Common myeloid progenitor, CD34-positive (primary cell): ENCODE data around the gene SLC25A6.

ENCODE experiments used
- CTCF ChIA-PET: fragments of 350-600 bp; sonication (Branson Sonifier 250); formaldehyde crosslinking; loops from one replicate; lab custom pipeline; 2021; ENCODE audit warnings: antibody characterized with exemption; lab: Charles Lee
- POLR2A ChIA-PET: fragments of 350-600 bp; sonication (Branson Sonifier 250); formaldehyde crosslinking; loops from one replicate; lab custom pipeline; 2021; ENCODE audit warnings: antibody characterized with exemption; lab: Charles Lee
- DNase-seq, 3 donors: peaks; one replicate each; pipeline versions ENCODE4 v3.0.0 to v3.0.0-alpha.2; 2013
- H3K27ac ChIP-seq, 2 experiments: 1 replicate in 1 of 2; 2 replicates in 1 of 2; pipeline ENCODE4 v1.7.0; 2013; ENCODE audit warnings: inconsistent platforms in 2 of 2, low read length in 2 of 2, mild to moderate bottlenecking in 2 of 2, low read depth in 1 of 2, moderate library complexity in 1 of 2; ENCODE audit not compliant: severe bottlenecking in 2 of 2, insufficient read depth in 1 of 2, poor library complexity in 1 of 2
- H3K27me3 ChIP-seq, 5 experiments: replicated peaks in 2 of 5; 1 replicate in 3 of 5; 2 replicates in 2 of 5; pipeline versions ENCODE4 v1.6.1 to v1.7.0; 2013; ENCODE audit warnings: low read length in 4 of 5, mild to moderate bottlenecking in 2 of 5, moderate library complexity in 2 of 5, inconsistent platforms in 1 of 5; ENCODE audit not compliant: insufficient read depth in 5 of 5, control insufficient read depth in 4 of 5
- H3K36me3 ChIP-seq, 4 experiments: 1 replicate in 2 of 4; 2 replicates in 2 of 4; pipeline versions ENCODE4 v1.6.1 to v1.7.0; 2013; ENCODE audit warnings: low read length in 3 of 4, control low read depth in 1 of 4, mild to moderate bottlenecking in 1 of 4; ENCODE audit not compliant: control insufficient read depth in 4 of 4, insufficient read depth in 4 of 4
- H3K4me1 ChIP-seq, 4 experiments: 1 replicate in 3 of 4; 2 replicates in 1 of 4; pipeline versions ENCODE4 v1.6.1 to v1.7.1; 2013; ENCODE audit warnings: low read length in 3 of 4, mild to moderate bottlenecking in 3 of 4, control low read depth in 1 of 4, inconsistent platforms in 1 of 4, moderate library complexity in 1 of 4; ENCODE audit not compliant: control insufficient read depth in 4 of 4, insufficient read depth in 4 of 4; ENCODE audit errors: control extremely low read depth in 1 of 4
- H3K4me3 ChIP-seq, 7 experiments: 1 replicate in 4 of 7; 2 replicates in 3 of 7; pipeline versions ENCODE4 v1.5.1 to v1.7.0; 2013; ENCODE audit warnings: mild to moderate bottlenecking in 7 of 7, low read length in 6 of 7, moderate library complexity in 6 of 7, inconsistent platforms in 2 of 7, low read depth in 2 of 7, control low read depth in 1 of 7; ENCODE audit not compliant: insufficient read depth in 4 of 7, control insufficient read depth in 1 of 7; ENCODE audit errors: extremely low read depth in 1 of 7
- H3K9me3 ChIP-seq, 5 experiments: 1 replicate in 4 of 5; 2 replicates in 1 of 5; pipeline versions ENCODE4 v1.6.1 to v1.7.1; 2013; ENCODE audit warnings: low read length in 4 of 5, mild to moderate bottlenecking in 2 of 5, inconsistent platforms in 1 of 5, low read depth in 1 of 5, moderate library complexity in 1 of 5; ENCODE audit not compliant: control insufficient read depth in 4 of 5, insufficient read depth in 2 of 5; ENCODE audit errors: control extremely low read depth in 1 of 5
- WGBS: methylation state at CpG from one replicate; pipeline ENCODE4 v1.1.5; 2013; ENCODE audit not compliant: insufficient coverage; 5-methylcytosine and 5-hydroxymethylcytosine counted together

Gene SLC25A6

GRCh38 chrX:1394731-1395501 lies 3.0 kb upstream of the SLC25A6 start:
- no peak for DNase-seq
- Histone ChIP-seq H3K9me3 (no peaks in the 10 kb centered on the region), H3K4me3 (no peak overlapping the region), H3K4me1 (peaks cover 5 to 27% (median 16%) of the 10 kb centered on the region in 4 experiments), H3K27ac (no peak overlapping the region), H3K36me3 (peaks cover 3 to 43% (median 15%) of the 10 kb centered on the region in 4 experiments), H3K27me3 (no peaks in the 10 kb centered on the region)
- CTCF ChIA-PET = no interaction called here
- WGBS = 97% methylated on average over 18 of the region's 22 CpGs
- POLR2A ChIA-PET = no interaction called here

GRCh38 chrX:1393871-1394615 lies 2.1 kb upstream of the SLC25A6 start:
- ChIA-PET CTCF (no interaction called here), POLR2A (no interaction called here)
- DNase-seq = no peak
- peaks cover 5 to 27% (median 18%) of the 10 kb centered on the region in 4 experiments for H3K4me1 ChIP-seq
- H3K27me3 ChIP-seq = no peaks in the 10 kb centered on the region
- H3K4me3 ChIP-seq = no peak overlapping the region
- WGBS = 90% methylated on average over 14 of the region's 16 CpGs
- H3K9me3 ChIP-seq = no peaks in the 10 kb centered on the region
- no peak overlapping the region for H3K27ac ChIP-seq
- peaks cover 7 to 48% (median 20%) of the 10 kb centered on the region in 4 experiments for H3K36me3 ChIP-seq

GRCh38 chrX:1392376-1393068 lies 609 bp upstream of the SLC25A6 start:
- no peaks in the 10 kb centered on the region for H3K9me3 ChIP-seq
- H3K4me1 ChIP-seq = peaks cover 5 to 27% (median 18%) of the 10 kb centered on the region in 4 experiments
- POLR2A ChIA-PET = no interaction called here
- peaks cover 2 to 52% (median 27%) of the 10 kb centered on the region in 4 experiments for H3K36me3 ChIP-seq
- peak overlapping the region; percentile 40 to 81 for H3K27ac ChIP-seq
- WGBS = under 1% methylated on average over 42 of the region's 76 CpGs
- CTCF ChIA-PET = no interaction called here
- H3K27me3 ChIP-seq = no peaks in the 10 kb centered on the region
- DNase-seq = peak; percentile 50 to 82 (median 75)
- peak overlapping the region; percentile 28 to 100 (median 99) for H3K4me3 ChIP-seq

GRCh38 chrX:1391370-1391706 lies 575 bp downstream of the SLC25A6 start:
- POLR2A ChIA-PET = no interaction called here
- WGBS = 0% methylated on average over 15 of the region's 19 CpGs
- peak overlapping the region; percentile 77 to 81 for H3K27ac ChIP-seq
- peaks cover 5 to 27% (median 18%) of the 10 kb centered on the region in 4 experiments for H3K4me1 ChIP-seq
- no peak for DNase-seq
- CTCF ChIA-PET = no interaction called here
- H3K4me3 ChIP-seq = peak overlapping the region; percentile 77 to 100 (median 99)
- no peaks in the 10 kb centered on the region for H3K27me3 ChIP-seq
- peaks cover 5 to 59% (median 36%) of the 10 kb centered on the region in 4 experiments for H3K36me3 ChIP-seq
- H3K9me3 ChIP-seq = no peaks in the 10 kb centered on the region

GRCh38 chrX:1390621-1391369 lies 1.1 kb downstream of the SLC25A6 start:
- H3K27me3 ChIP-seq = no peaks in the 10 kb centered on the region
- peak overlapping the region; percentile 77 to 100 (median 99) for H3K4me3 ChIP-seq
- ChIA-PET POLR2A (no interaction called here), CTCF (no interaction called here)
- H3K36me3 ChIP-seq = peaks cover 5 to 61% (median 40%) of the 10 kb centered on the region in 4 experiments
- H3K4me1 ChIP-seq = peaks cover 5 to 27% (median 18%) of the 10 kb centered on the region in 4 experiments
- no peaks in the 10 kb centered on the region for H3K9me3 ChIP-seq
- WGBS = 63% methylated on average over 25 of the region's 30 CpGs
- peak in 1 of 3 donors; percentile 12 for DNase-seq
- H3K27ac ChIP-seq = peak overlapping the region; percentile 77 to 81

GRCh38 chrX:1389993-1390285 lies 2.0 kb downstream of the SLC25A6 start:
- H3K4me3 ChIP-seq = no peak overlapping the region
- POLR2A ChIA-PET = no interaction called here
- H3K4me1 ChIP-seq = peaks cover 5 to 27% (median 18%) of the 10 kb centered on the region in 4 experiments
- H3K36me3 ChIP-seq = peaks cover 5 to 66% (median 47%) of the 10 kb centered on the region in 4 experiments
- no peak overlapping the region for H3K27ac ChIP-seq
- DNase-seq = no peak
- 91% methylated on average over 10 of the region's 10 CpGs for WGBS
- CTCF ChIA-PET = no interaction called here
- H3K9me3 ChIP-seq = no peaks in the 10 kb centered on the region
- no peaks in the 10 kb centered on the region for H3K27me3 ChIP-seq
